Measurements from ENCODE around the gene UMOD.
"Not testable (repeated sequence)": the region's sequence is repeated elsewhere in the genome, so short reads cannot be mapped to it uniquely, and the experiment has no call there.

Gene UMOD

DNA sequence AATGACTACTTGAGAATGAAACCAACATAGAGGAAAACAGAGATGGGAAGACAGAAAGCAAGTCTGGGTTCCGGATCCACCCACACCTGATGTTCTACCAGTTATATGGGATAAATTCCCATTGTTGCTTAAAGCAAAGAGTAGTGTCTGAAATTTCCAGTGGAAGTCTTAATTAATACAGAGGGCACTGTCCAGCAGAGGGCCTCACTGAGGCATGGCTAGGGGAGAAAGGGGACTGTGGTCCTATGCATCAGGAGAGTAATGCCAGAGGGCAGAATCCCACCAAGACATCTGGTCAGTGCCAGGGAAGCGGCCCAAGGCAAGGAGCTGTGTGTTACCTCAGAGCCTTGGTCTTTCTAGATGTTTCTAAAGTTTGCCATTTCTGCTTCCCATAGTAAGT, 7.5 kb upstream of the UMOD start:
- DNase-seq, result no peak

DNA sequence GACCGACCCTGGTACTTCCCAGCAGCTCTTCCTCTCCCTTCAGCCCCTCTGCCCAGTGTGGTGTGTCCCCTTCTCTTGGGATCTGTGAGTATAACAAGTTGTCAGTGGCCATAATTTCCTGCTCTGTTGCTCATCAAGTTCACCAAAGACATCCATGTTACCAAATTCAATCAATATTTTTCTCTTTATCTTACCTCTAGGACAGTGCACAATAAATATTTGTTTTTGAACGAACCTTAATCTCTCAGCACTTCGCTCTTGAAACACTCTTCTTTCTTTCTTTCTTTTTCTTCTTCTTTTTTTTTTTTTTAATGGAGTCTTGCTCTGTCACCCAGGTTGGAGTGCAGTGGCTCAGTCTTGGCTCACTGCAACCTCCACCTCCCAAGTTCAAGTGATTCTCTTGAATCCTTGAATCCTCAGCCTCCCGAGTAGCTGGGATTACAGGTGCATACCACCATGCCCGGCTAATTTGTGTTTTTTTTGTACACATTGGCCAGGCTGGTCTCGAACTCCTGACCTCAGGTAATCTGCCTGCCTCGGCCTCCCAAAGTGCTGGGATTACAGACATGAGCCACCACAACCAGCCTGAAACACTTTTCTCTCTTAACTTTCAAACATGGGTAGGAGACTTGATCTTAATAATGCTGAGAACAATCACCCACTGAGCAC, 2.7 kb upstream of the UMOD start:
- no peak for DNase-seq

DNA sequence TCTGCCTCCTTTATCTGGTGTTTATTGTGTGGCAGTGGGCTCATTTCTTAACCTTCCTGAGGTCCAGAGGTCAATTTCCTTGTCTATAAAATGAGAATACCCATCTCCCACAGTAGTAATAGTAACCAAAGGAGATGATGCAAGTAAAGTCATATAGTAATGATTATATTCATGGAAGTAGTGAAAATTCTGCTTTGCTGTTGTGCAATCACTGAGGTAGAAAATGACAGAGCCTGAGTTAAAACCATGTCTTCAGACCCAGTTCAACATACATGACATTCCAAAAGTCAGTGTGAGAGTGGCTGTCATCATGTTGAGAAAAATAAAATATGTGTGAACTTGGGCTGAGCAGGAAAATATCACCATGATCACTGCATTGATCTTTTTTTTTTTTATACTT, 864 bp upstream of the UMOD start:
- DNase-seq, result no peak

DNA sequence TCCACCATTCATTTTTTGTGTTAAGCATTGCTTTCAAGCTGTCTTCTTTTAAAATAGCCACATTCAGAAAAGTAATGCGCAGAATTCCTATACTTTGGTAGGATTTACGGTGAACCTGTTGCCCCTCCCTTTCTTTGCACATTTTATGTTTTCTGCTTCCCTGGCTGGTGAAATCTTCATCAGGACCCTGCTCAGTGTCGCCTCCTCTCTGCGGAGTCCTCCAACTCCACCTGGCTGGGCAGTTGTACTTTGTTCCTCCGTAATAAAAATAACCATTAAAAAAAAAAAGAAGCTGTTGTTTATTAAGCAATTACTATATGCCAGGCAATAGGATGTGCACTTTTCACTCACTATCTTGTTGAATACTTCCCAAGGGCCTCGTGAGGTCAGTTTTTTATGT, 2.9 kb downstream of the UMOD start:
- no peak for DNase-seq

DNA sequence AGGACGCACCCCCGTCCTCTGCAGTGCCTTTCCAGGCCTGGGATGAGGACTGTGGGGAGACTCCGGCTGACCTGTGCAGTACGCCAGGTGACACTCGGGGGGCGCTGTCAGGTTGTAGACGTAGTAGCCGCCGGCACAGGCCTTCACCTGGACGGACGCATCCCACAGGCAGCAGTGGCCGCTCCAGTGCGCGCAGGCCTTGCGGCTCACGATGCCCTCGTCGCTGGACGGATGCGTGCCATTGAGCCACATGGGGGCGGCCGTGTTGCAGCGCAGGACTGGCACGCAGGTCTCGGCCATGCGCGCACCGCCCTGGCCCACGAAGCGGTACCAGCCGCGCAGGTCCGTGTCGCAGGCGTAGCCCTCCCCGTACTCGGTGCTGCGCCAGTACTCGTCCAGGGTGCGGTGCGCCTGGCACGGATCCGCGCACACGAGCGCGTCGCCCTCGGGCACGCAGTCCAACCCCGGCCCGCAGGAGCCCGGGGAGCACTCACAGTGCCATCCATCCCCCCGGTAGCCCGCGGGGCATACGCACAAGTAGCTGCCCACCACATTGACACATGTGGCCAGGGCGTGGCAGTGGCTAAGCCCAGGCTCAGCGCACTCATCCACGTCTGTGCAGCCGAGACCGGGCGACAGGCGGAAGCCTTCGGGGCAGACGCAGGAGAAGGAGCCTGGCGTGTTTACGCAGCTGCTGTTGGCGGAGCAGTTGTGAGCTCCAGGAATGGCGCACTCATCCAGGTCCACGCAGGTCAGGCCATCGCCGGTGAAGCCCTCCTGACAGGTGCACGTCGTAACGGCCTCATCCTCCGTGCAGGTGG, 3.9 kb downstream of the UMOD start:
- no peak for DNase-seq

DNA sequence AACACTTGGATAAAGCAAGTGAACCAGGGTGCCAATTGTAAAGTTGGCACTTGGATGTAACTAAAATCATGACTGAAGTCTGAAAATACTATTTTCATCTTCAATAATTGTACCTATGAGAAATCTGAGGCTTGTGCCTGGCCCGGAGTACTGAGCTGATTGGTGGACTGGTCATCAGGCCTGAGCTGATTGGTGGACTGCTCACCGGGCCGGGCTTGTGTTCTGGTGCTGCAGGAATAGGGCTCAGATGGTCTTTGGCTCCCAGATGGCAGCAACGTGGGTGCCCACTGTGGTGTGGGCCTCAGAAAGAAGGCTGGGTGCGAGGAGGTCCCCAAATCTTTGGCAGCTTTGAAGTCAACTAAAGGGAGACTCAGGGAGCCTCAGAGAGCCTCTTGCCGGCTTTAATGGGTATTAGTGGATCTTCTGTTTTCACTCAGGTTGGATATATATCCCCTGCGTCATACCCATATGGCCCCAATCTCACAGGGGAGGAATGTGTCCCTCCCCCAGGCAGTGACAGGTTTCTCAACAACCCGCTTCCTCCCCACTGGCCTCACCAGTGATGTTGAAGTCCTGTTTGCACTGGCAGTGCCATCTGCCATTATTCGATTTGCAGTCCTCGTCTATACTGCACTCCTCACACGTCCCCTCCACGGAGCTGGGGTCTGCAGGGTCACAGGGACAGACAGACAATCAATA, 4.7 kb downstream of the UMOD start:
- DNase-seq, result no peak

DNA sequence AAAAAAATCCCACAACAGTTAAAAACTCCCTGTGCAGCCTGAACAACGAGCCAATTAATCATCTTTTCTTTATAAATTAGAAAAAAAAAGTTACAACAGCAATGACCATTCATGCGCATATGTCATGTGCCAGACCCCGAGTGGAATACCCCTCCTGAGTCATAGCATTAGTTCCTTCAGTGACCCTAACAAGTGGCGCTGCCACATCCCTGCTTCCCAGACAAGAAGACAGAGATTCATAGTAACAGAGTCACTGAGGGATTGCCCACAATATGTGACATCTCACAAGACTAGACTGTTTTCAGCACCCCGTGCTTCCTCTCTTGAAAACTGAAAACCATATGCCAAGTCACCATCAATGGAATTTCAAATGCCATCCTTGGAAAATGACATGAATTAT, 7.9 kb downstream of the UMOD start:
- DNase-seq, result no peak

DNA sequence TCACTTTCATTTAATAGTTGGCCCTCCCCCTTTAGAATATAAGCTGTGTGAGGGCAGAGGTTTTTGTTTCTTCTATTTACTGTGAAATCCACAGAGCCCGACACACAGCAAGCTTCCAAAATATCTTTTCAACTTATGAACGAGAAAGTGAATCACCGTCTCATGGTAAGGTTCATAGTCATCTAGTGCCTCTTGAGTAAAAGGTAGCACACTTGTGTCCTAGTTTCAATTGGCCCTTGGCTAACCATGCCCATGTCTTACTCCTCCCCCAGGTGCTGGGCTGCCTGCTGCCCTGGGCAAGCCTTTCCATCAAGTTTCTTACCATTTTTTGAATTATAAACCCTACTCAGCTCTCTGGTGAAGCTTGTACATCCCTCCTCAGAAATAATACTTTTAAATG, 12.8 kb downstream of the UMOD start:
- no peak for DNase-seq

DNA sequence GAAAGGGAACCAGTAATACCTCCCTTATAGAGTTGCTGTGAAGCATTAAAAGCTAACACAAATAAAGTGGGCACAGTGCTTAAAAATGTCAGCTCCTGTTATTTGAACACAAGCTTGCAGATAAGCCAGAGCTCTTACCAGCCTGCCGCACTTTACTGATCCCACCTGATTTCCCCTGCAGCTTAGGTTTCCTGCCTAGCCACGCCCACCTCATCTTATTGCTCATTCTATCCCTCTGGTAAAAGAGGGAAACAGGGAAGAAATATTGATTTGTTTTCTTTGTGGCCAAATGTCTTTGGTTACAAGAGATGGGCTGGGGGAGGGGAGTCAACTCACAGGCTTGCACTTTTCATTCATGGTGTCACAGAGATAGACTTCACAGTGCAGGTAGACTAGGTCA, 15.6 kb downstream of the UMOD start:
- DNase-seq, result no peak

DNA sequence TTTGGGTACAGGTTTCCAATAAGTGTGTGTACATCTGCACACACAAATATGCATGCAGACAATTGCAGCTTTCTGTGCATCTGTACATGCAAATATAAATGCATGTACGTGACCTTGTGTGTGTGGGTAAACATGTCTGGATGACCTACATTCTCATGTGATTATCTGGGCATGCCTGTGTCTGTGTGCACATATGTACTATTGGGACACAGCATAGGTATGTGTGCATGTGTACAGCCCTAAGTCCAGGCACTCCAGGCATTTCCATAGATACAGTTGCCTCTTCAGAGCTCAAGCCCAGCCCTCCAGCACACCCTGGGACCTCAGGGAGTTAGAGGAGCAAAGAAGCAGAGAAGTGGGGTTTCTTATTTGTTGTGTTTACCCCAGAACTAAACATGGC, 18.1 kb downstream of the UMOD start:
- no peak for DNase-seq

DNA sequence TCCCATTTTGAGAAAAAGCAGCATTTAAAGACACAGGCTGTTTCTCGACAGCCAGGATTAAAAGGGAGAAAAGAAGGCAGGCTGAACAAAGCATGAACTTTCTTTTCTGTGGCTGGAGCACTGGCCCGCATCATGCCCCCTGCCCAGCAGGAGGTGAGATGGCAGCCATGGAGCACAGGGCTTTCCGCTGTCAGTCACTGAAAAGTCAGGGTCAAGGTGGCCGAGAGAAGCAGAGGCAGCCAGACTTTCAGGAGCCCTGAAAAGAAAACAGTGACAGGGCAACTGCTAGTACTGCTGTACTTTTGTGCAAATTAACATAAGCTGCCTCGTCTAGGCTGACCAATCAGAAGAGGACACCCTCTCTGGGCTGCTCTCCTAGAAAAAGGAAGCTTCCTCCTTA, 19.4 kb downstream of the UMOD start:
- DNase-seq, result no peak

DNA sequence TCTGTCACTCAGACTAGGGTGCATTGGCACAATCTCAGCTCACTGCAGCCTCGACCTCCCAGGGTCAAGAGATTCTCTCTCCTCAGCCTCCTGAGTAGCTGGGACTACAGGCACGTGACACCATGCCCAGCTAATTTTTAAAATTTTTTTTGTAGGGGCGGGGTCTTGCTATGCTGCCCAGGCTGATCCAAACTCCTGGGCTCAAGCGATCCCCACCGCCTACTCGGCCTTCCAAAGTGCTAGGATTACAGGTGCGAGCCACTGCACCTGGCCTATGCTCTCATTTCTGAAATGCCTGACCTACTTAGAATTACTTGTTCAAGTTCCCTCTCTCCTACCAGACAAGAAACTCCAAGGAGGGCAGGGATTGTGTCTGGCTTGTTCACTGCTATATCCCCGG, 20.1 kb downstream of the UMOD start:
- DNase-seq, result no peak

DNA sequence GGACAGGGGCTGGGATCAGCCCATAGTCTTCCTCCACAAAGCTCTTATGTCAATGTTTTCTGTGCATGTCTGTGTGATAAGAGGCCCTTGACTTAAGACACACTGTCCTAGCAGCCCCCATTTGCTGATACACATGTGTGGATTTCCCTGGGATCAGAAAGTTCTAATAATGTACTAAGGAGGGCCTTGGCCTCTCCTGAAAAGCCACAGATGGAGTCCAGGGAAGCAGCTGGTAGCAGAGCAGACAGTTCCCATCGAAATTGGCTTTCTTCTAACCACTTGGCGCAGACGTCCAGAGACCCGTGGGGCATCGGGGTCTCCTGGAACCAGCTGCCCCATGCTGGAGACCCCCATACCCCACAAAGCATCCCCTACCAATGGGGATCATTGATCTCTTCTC, 20.9 kb downstream of the UMOD start:
- no peak for DNase-seq

DNA sequence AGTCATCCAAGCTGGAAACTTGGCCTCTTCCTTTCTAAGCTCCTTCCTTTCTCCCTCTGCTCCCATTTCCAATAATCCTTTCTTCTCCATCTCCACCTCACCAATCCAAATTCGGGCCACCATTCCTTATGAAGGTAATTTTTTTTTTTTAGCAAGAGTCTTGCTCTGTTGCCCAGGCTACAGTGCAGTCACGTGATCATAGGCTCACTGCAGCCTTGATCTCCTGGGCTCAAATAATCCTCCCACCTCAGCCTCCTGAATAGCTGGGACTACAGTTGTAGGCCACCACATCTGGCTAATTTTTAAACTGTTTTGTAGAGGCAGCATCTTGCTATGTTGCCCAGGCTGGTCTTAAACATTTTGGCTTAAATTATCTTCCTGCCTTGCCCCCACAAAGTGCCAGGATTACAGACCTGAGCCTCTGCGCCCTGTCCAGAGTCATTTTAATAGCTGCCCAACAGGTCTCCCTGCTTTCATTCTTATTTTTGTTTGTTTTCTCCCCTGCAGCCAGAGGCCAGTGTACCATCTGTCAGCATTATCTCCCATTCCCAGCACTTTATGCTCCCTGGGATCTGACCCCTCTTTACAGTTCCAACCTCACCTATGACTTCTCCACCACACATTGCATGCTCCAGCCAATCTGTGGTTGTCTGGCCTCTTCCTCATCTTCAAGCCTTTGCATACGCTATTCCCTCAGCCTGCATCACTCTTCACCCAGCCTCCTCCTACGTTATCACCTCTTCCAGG, 22.9 kb downstream of the UMOD start:
- DNase-seq, result no peak

DNA sequence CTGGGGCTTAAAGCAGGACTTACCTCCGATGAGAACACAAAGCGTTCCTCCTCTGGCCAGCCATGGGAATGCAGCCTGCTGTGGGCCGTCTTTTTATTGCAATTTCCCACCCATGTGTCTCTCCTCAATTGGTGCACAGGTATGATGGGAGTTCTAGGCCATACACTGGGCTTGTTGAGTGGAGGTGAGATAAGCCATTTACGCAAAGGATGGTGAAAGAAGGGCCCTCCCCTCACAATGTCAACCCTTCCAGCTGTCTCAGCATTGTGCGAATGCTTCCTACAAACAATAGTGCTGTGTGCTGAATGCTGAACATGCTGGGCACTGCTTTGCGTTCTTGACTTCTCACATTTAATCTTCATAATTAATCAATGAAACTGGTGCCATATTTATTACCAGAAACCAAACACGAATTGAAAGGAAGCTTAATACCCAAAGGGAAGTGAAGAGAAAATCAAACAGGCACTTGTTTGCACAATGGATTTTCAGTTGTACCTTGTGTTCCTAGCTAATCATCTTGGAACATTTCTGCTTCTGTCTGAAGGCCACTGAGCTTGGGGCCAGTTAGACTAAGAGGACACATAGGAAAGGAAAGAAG, 25.0 kb downstream of the UMOD start, which contains the start of gene GP2:
Gene GP2, minus strand, starts transcription at position 70 of the 598 bp plus-strand sequence. CDS start 1,082 bp downstream, outside the sequence.
- no peak for DNase-seq

DNA sequence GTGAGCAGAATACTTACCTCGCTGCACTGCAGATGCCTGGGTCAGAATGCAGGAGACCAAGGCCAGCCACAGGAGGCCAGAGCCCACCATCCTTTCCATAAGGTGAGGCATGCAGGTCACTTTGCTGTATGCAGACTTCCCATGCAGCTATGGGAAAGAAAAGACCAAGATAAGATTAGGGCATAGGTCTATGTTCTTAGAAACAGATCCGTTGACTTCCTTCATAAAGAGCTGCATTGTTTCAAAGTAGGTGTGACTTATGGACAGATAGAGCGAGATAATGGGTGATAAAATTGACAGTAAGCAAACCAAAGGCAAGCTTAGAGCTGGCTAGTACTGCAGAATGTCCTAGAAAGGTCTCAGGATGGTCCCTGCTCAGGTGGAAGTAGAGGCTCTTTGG, 26.2 kb downstream of the UMOD start:
- no peak for DNase-seq

DNA sequence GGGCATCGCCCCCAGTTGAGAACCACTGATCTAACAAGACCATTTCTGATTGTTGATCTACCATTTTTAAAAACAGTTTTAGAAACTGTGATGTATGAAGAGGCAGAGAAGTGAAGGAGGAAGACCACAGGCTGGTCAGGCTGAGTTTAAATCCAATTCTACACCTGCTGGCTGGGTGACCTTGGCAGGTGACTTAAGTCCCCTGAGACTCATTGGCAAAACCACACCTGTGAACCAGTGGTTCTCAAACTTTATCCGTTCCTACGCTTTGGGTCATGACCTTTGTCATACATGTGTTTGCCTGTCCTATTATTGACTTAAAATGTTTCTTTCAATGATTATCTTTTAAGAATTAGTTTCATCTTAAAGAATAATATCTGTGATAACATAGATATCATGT, 27.5 kb downstream of the UMOD start:
- no peak for DNase-seq

DNA sequence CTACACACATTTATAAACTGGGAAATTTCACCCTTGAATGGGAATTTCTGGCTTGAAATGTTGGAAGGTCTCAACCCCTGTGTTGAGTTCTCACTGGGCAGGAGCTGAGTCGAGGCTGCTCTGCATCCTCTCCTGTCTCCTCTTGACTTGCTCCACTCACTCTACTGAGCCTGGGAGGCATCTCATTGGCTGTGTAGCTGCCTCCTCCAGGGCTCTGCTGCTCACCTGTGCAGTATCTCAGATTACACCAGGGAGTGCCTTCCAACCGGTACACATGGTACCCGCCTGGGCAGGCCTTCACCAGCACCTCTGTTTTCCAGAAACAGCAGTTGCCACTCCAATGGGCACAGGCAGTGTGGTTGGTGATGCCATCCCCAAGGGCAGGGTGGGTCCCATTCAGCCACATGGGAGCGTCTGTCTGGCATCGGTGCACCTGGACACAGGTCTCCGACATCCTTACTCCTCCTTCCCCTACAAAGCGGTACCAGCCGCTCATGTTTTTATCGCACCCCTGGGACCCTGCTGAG, 28.9 kb downstream of the UMOD start:
- no peak for DNase-seq

DNA sequence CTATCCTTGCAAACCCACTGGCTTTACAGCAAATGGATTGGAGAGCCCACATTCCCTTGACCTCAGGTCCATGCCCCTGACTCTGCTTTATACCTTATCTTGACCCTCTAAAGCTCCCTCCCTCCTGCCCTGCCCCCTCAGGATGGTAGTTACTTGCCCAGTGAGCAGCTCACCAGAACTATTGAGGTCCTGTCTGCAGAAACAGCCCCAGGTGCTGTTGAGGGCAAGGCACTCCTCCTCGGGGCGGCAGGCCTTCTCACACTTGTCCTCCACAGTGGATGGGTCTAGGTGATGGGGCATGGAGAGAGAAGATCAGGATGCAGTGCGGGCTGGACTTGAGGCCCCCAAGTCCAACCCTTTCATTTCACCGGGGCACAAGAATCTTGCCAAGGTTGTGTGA, 29.8 kb downstream of the UMOD start:
- no peak for DNase-seq

DNA sequence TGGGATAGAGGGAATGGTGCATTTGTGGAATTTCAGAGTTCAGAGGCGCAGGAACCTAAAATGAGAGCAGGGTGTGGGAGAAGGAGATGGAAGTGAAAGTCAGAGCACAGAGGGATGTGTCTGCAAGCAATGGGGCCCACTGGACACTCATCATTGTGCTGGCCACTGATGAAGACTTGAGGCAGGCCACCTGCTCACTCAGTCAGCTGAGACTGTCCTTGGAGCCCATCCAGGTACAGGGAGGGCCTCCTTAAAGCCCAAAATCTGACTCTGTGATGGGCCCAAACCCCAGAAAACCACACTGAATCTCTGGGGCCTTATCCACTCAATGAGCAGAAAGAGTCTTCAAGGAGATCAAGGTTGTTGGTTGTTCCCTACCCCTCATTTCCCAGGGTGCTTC, 30.8 kb downstream of the UMOD start:
- DNase-seq, result no peak

DNA sequence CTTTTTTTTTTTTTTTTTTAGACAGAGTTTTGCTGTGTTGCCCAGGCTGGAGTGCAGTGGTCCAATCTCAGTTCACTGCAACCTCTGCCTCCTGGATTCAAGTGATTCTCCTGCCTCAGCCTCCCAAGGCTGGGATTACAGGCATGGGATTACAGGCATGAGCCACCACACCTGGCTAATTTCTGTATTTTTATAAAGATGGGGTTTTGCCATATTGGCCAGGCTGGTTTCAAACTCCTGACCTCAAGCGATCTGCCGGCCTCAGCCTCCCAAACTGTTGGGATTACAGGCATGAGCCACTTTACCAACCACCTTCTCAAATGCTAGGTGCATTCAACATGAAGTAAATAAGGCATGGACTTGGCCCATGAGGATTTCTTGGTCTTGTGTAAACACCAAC, 31.5 kb downstream of the UMOD start:
- not testable (repeated sequence) for DNase-seq

DNA sequence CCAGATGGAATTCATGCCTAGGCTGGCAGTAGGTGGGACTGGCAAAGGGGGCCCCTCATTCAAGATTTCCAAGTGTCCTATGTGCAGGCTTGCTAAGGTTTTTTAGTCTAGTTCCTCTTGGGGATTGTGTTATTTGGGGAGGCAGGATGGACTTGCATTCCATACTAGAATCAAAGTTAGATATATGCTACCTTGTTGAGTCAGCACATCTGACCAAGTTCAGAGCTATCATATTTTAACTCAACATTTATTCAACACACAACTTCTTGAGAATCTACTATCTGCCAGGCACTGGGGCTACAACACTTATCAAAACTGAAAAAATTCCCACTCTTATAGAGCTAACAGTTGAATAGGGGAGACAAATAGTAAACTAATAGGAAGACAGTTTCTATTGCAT, 31.9 kb downstream of the UMOD start:
- no peak for DNase-seq

DNA sequence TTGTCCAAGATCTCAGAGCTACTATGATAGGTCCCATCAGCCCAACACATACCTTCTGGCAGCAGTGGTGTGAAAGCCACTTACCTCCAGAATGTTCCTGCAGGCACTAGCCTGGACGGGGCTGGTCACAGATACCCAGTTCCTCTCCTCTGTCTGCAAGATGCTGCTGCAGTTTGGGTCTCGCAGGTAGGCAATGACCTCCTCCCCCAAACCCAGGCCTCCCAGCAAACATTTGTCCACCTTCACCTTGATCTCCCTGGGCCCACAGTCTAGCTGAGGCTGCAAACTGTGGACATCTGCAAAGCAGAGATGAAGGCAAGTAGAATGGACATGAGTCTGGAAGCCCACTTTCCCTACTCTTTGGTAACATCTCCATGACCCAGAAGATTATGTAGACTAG, 32.3 kb downstream of the UMOD start:
- DNase-seq, result no peak
